Neuronal stem cell (in vitro differentiated cells): ENCODE results near the gene APOBR. TPM values are rescaled to one million over a fixed set of nuclear protein-coding genes. Genes with fewer than 3 reads are reported as not detected.
A peak's percentile ranks its signal among the peaks of the same experiment; 100 is the strongest.
"Not testable (repeated sequence)": the region's sequence is repeated elsewhere in the genome, so short reads cannot be mapped to it uniquely, and the experiment has no call there.

Experiments
- DNase-seq: peaks from one replicate; pipeline ENCODE4 v3.0.0-alpha.2; 2013; ENCODE audit warnings: low spot score
- H2AFZ ChIP-seq: one replicate; pipeline ENCODE4 v1.6.1; 2013; ENCODE audit warnings: mild to moderate bottlenecking, low read length, inconsistent platforms
- H2AK5ac ChIP-seq: 2 replicates; pipeline ENCODE4 v1.6.1; 2013; ENCODE audit warnings: low read depth, mild to moderate bottlenecking, inconsistent platforms, low read length, moderate library complexity, mixed read lengths
- H2BK120ac ChIP-seq: 2 replicates; pipeline ENCODE4 v1.6.1; 2013; ENCODE audit warnings: low read depth, mild to moderate bottlenecking, inconsistent platforms, low read length, moderate library complexity, mixed read lengths
- H2BK12ac ChIP-seq: one replicate; pipeline ENCODE4 v1.6.1; 2013; ENCODE audit warnings: low read length, inconsistent platforms
- H2BK15ac ChIP-seq: 2 replicates; pipeline ENCODE4 v1.6.1; 2013; ENCODE audit warnings: mild to moderate bottlenecking, low read length, inconsistent platforms, mixed read lengths
- H2BK5ac ChIP-seq: one replicate; pipeline ENCODE4 v1.6.1; 2013; ENCODE audit warnings: inconsistent platforms, mild to moderate bottlenecking, low read length, moderate library complexity
- H3K14ac ChIP-seq: one replicate; pipeline ENCODE4 v1.6.1; 2013; ENCODE audit warnings: low read length, inconsistent platforms
- H3K18ac ChIP-seq: 2 replicates; pipeline ENCODE4 v1.6.1; 2013; ENCODE audit warnings: low read length, inconsistent platforms
- H3K23ac ChIP-seq: 2 replicates; pipeline ENCODE4 v1.6.1; 2013; ENCODE audit warnings: low read depth, mild to moderate bottlenecking, mixed read lengths, low read length, inconsistent platforms; ENCODE audit not compliant: poor library complexity
- H3K27ac ChIP-seq: replicated peaks from 3 replicates; pipeline ENCODE4 v1.5.1; 2013; ENCODE audit warnings: low read length, inconsistent platforms
- H3K27me3 ChIP-seq, 3 experiments: 2 replicates each; pipeline ENCODE4 v1.6.1; 2013; ENCODE audit warnings: low read length in 3 of 3, mild to moderate bottlenecking in 2 of 3, inconsistent platforms in 1 of 3, low read depth in 1 of 3, mixed read lengths in 1 of 3, moderate library complexity in 1 of 3; ENCODE audit not compliant: control insufficient read depth in 3 of 3, insufficient read depth in 3 of 3
- H3K36me3 ChIP-seq, 2 donors: replicated peaks in 1 of 2; 2 replicates each; pipeline ENCODE4 v1.6.1; 2013; ENCODE audit warnings: low read length in 2 of 2; ENCODE audit not compliant: control insufficient read depth in 2 of 2, insufficient read depth in 2 of 2
- H3K4ac ChIP-seq: 2 replicates; pipeline ENCODE4 v1.6.1; 2013; ENCODE audit warnings: inconsistent platforms, mild to moderate bottlenecking, low read length, moderate library complexity
- H3K4me1 ChIP-seq, 2 donors: 1 replicate in 1 of 2; 2 replicates in 1 of 2; pipeline ENCODE4 v1.6.1; 2013; ENCODE audit warnings: low read length in 2 of 2, low read depth in 1 of 2; ENCODE audit not compliant: control insufficient read depth in 2 of 2, insufficient read depth in 1 of 2
- H3K4me2 ChIP-seq: one replicate; pipeline ENCODE4 v1.6.1; 2013; ENCODE audit warnings: mild to moderate bottlenecking, low read length, inconsistent platforms; ENCODE audit not compliant: insufficient read depth, poor library complexity, severe bottlenecking
- H3K4me3 ChIP-seq, 2 donors: 2 replicates each; pipeline ENCODE4 v1.5.1; 2013; ENCODE audit warnings: low read length in 2 of 2, mild to moderate bottlenecking in 2 of 2, inconsistent platforms in 1 of 2, moderate library complexity in 1 of 2
- H3K79me1 ChIP-seq: one replicate; pipeline ENCODE4 v1.6.1; 2013; ENCODE audit warnings: low read depth, mild to moderate bottlenecking, inconsistent platforms, low read length, moderate library complexity
- H3K9ac ChIP-seq: one replicate; pipeline ENCODE4 v1.6.1; 2013; ENCODE audit warnings: mild to moderate bottlenecking, low read depth, low read length, inconsistent platforms; ENCODE audit not compliant: poor library complexity
- H3K9me3 ChIP-seq, 2 donors: replicated peaks in 1 of 2; 2 replicates each; pipeline versions ENCODE3 to v1.6.1; 2013; ENCODE audit warnings: low read length in 2 of 2, mild to moderate bottlenecking in 2 of 2, inconsistent platforms in 1 of 2, low read depth in 1 of 2, mixed read lengths in 1 of 2, moderate library complexity in 1 of 2; ENCODE audit not compliant: control insufficient read depth in 2 of 2, insufficient read depth in 1 of 2
- H4K8ac ChIP-seq: one replicate; pipeline ENCODE4 v1.6.1; 2013; ENCODE audit warnings: low read depth, mild to moderate bottlenecking, inconsistent platforms, low read length, moderate library complexity
- H4K91ac ChIP-seq: one replicate; pipeline ENCODE4 v1.6.1; 2013; ENCODE audit warnings: low read length, low read depth, mild to moderate bottlenecking, inconsistent platforms; ENCODE audit not compliant: poor library complexity
- WGBS, 2 donors: extraction: QIAGEN DNeasy Blood & Tissue Kit; methylation state at CpG; one replicate each; pipeline ENCODE4 v1.1.7; 2013; ENCODE audit warnings: missing lambda C conversion rate in 2 of 2, mixed read lengths in 1 of 2; ENCODE audit not compliant: insufficient read length in 2 of 2, insufficient replicate concordance in 1 of 2; ENCODE audit errors: extremely low coverage in 2 of 2; 5-methylcytosine and 5-hydroxymethylcytosine counted together
- polyA plus RNA-seq, 2 experiments: library from polyadenylated mRNA; stranded (reverse); fragments of 200-250 nt; gene quantifications; one replicate each; pipeline ENCODE4 v1.2.3, GENCODE V29; 2013

APOBR gene, protein sequence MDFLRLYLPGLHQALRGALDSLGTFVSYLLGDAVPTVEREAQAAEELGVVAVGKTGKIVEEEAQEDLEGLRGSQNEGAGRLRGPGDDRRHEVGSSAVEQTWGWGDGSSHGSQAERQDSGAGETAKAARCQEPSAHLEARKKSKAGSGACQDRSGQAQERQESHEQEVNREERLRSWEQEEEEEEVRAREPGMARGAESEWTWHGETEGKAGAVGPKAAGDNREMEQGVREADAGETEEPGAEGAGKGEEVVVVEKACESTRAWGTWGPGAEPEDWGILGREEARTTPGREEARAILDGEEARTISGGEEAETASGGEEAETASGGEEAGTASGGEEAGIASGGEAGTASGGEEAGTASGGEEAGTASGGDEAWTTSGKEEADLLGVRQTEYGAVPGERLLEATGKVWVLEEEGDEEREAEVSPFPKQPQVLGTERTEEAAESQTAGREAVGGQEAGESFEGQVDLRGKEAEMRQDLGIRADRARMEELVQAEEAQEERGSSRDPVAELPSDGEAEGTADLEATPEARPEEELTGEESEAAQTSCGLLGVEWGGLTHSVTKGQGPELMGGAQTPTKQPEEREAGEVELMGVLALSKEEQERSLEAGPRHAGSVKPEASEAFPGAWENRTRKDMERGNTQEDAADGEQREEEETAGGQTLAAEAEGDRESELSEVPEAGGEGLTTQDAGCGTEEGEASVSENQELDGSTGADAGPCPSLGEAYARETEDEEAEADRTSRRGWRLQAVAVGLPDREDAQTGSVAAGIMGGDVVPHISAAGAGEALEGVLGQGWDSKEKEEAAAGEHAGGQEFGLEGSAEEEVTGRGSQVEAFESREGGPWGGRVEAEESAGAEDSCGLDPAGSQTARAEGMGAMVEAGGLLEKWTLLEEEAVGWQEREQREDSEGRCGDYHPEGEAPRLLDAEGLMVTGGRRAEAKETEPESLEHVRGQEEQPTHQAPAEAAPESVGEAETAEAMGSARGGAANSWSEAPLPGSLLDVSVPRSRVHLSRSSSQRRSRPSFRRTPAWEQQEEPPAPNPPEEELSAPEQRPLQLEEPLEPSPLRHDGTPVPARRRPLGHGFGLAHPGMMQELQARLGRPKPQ
- polyA plus RNA-seq (2013, experiment 1 of 2) = 0.01 TPM
- polyA plus RNA-seq (2013, experiment 2 of 2) = 0.03 TPM

DNA sequence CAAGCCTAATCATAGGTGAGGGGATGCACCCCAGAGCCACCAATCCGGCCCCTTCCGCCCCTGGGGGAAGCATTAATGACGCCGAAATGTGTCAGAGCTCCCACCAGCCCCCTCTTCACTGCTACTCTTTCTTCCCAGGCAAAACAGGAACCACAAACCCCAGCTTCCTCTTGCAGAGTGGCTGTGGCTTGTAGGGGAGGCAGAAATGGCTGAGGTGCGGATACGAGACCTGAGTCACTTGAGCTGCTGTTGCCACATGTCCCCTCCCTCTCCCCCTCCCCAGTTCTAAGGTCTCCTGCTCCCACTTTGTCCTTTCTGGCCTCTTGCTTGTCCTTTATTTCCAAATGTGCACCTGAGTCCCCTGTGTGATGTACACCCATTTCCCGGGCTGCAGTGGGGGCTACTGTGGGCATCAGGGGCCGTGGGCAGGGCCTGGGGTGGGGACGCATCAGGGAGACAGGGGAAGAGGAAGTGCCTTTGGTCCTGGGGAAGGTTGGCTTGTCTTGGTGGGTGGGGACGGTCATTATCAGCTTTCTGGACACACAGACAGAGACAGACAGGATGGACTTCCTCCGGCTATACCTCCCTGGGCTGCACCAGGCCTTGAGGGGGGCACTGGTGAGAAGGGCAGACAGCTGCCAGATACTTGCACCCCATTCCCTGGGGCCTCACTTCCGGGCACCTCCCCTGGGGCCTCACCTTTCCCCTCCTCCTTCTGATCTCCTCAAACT is at the start of gene APOBR:
Gene APOBR, plus strand, starts transcription at position 523 of the 731 bp plus-strand sequence. Its CDS starts 39 bp downstream, at position 562.
- H3K4me1 ChIP-seq = no peaks in the 10 kb centered on the region
- H3K36me3 ChIP-seq = peaks cover 0 to 2% of the 10 kb centered on the region in 2 donors
- no peak within 1 kb of the TSS for H4K91ac ChIP-seq
- H4K8ac ChIP-seq = no peak within 1 kb of the TSS
- H3K9me3 ChIP-seq = no peaks in the 10 kb centered on the region
- H2BK5ac ChIP-seq = peak within 1 kb of the TSS; percentile 10
- H3K4me2 ChIP-seq = no peak within 1 kb of the TSS
- no peak within 1 kb of the TSS for H3K27ac ChIP-seq
- no peak within 1 kb of the TSS for H3K9ac ChIP-seq
- H3K79me1 ChIP-seq = no peaks in the 10 kb centered on the region
- peak within 1 kb of the TSS; percentile 92 for H2AK5ac ChIP-seq
- H2BK12ac ChIP-seq = no peak within 1 kb of the TSS
- H3K23ac ChIP-seq = peak within 1 kb of the TSS; percentile 20
- H3K27me3 ChIP-seq = peaks cover 0 to 22% (median 0%) of the 10 kb centered on the region in 3 experiments
- H2BK120ac ChIP-seq = no peak within 1 kb of the TSS
- no peak within 1 kb of the TSS for H3K4me3 ChIP-seq
- H3K14ac ChIP-seq = peak within 1 kb of the TSS; percentile 56
- no peak for DNase-seq
- no CpG with 5 or more reads among the region's 12 CpGs for WGBS, 2 donors
- H2BK15ac ChIP-seq = peak within 1 kb of the TSS; percentile 78
- peak within 1 kb of the TSS; percentile 82 for H2AFZ ChIP-seq
- peak within 1 kb of the TSS; percentile 76 for H3K4ac ChIP-seq
- H3K18ac ChIP-seq = no peak within 1 kb of the TSS

DNA sequence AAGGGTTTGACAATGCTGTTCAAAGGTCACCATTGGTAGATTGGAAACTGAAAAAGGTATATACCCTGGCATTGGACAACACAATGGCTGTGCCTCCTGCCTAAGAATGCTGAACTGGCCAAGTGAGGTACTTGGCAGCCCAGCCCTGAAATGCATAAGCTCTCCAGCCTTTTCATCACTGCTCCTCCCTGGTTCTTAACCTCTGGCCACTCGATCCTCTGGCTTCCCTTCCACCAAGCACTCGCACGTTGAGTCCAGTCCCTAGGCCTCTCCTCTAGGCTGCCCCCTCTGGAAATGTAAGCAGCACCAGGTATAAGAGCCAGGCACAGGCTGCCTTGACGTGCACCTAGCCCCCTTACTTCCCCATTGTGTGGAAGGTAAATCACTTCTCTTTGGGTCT is 48.1 kb upstream of the APOBR start:
- not testable (repeated sequence) for H3K36me3 ChIP-seq, DNase-seq, H3K79me1 ChIP-seq, H3K27me3 ChIP-seq, H3K9ac ChIP-seq, H2BK5ac ChIP-seq, H3K18ac ChIP-seq, H4K8ac ChIP-seq, H3K14ac ChIP-seq, H3K23ac ChIP-seq, H3K4me3 ChIP-seq, H3K4me2 ChIP-seq, H2BK15ac ChIP-seq, H3K4me1 ChIP-seq, H2AK5ac ChIP-seq, H3K27ac ChIP-seq, H3K9me3 ChIP-seq, H4K91ac ChIP-seq, H2AFZ ChIP-seq, H2BK12ac ChIP-seq, H2BK120ac ChIP-seq, H3K4ac ChIP-seq
- no CpG with 5 or more reads among the region's 4 CpGs for WGBS, 2 donors

DNA sequence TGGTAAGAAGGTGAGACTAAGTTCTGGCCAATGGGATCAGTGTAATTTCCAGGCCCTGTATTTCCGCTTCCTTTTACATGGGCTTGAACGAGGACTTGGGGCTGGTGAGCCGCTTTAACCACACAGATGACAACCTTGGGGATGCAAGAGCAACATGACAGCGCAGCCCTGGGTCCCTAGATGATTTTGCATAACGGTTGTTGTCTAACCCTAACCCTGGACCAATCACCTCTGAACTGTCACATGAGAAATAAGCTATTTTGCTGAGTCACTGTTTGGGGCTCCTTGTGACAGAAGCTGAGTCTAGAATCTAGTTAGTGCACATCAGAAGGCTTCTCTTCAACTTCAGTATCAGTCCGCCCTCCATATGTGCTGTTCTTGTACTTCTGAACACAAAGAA is 47.4 kb upstream of the APOBR start:
- not testable (repeated sequence) for H3K14ac ChIP-seq, H2BK12ac ChIP-seq, H2BK5ac ChIP-seq, DNase-seq, H3K27me3 ChIP-seq, H3K79me1 ChIP-seq, H3K23ac ChIP-seq, H3K27ac ChIP-seq, H3K9ac ChIP-seq, H3K4me3 ChIP-seq, H3K36me3 ChIP-seq, H3K18ac ChIP-seq, H3K4me1 ChIP-seq, H2AFZ ChIP-seq, H3K4me2 ChIP-seq, H2AK5ac ChIP-seq, H2BK120ac ChIP-seq, H4K91ac ChIP-seq, H2BK15ac ChIP-seq, H3K9me3 ChIP-seq, H3K4ac ChIP-seq, H4K8ac ChIP-seq
- no CpG with 5 or more reads among the region's 6 CpGs for WGBS, 2 donors
